ENCODE measurements around the gene YEATS2.
A peak's percentile ranks its signal among the peaks of the same experiment; 100 is the strongest.

YEATS2 gene

DNA sequence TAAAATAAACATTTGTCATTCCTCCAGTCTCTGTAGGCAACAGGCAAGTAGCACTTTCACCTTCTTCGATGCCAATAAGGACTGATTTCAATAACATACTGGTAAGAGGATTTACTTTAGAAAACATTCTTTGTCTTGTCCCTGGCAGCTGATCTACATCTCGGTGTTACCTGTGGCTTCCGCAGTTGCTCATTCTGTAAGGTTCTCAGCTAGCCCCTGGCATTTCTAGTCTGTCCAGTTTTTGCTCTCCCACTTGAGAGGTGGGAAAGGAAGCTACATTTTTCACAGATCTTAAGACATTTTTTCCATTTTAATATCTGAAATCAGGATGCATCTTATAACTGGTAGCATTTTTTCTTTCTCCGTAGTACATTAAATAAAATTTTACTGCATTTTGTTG lies 147.5 kb downstream of the YEATS2 start:
- no peak for DNase-seq

- DNase-seq: peak; percentile 75
Measured at GRCh38 chr3:183845608-183846288, 148.2 kb downstream of the YEATS2 start.

GRCh38 chr3:183854318-183855035 lies 156.9 kb downstream of the YEATS2 start:
- no peak for DNase-seq

DNA sequence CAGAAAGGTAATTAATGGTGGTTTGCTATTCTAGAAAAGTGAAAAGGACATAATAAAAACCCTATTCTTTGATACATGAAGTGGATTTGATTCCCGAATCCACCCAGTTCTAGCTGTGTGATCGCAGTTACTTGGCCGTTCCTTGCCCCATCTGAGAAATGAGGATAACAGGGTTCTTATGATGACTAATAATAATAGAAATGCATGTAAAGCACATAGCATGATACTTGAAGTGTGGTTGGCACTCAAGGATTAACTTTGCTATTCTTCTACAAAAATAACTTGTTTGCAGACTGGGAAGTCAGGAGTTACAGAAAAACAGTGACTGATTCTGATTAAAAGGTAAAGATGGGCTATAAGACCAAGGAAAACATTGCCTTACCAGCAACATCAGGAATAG lies 160.3 kb downstream of the YEATS2 start:
- no peak for DNase-seq

Measured in EL (cell line).